Naive B cell (primary cell): ENCODE measurements around the gene BSN. TPM values are rescaled to one million over a fixed set of nuclear protein-coding genes. Genes with fewer than 3 reads are reported as not detected.

ENCODE experiments used
- ATAC-seq, 2 donors: fragments of 150-1000 bp; cut with Tn5 transposase; 2 replicates each; pipeline ENCODE4 v1.10.0; 2021; ENCODE audit warnings: low read depth in 2 of 2, mild to moderate bottlenecking in 2 of 2, moderate library complexity in 2 of 2
- DNase-seq: peaks from one replicate; pipeline ENCODE4 v3.0.0; 2022
- H3K27ac Mint-ChIP-seq, 6 donors: one replicate each; pipeline ENCODE4 v1.8.0; 2020 to 2022; ENCODE audit warnings: mild to moderate bottlenecking in 6 of 6, mixed read lengths in 6 of 6, moderate library complexity in 5 of 6, inconsistent platforms in 2 of 6
- H3K27me3 Mint-ChIP-seq, 3 donors: one replicate each; pipeline ENCODE4 v1.8.0; 2021 to 2022; ENCODE audit warnings: mixed read lengths in 3 of 3, mild to moderate bottlenecking in 1 of 3
- H3K36me3 Mint-ChIP-seq, 2 donors: one replicate each; pipeline ENCODE4 v1.8.0; 2020 to 2022; ENCODE audit warnings: mixed read lengths in 2 of 2, inconsistent platforms in 1 of 2, mild to moderate bottlenecking in 1 of 2
- H3K4me1 Mint-ChIP-seq, 3 donors: one replicate each; pipeline ENCODE4 v1.8.0; 2020 to 2022; ENCODE audit warnings: mixed read lengths in 3 of 3, inconsistent platforms in 1 of 3, mild to moderate bottlenecking in 1 of 3, moderate library complexity in 1 of 3
- H3K4me3 Mint-ChIP-seq, 8 donors: one replicate each; pipeline ENCODE4 v1.8.0; 2020 to 2022; ENCODE audit warnings: mild to moderate bottlenecking in 8 of 8, mixed read lengths in 8 of 8, moderate library complexity in 8 of 8, inconsistent platforms in 2 of 8
- H3K9me3 Mint-ChIP-seq, 7 donors: one replicate each; pipeline ENCODE4 v1.8.0; 2020 to 2022; ENCODE audit warnings: mixed read lengths in 7 of 7, mild to moderate bottlenecking in 5 of 7, inconsistent platforms in 2 of 7, moderate library complexity in 1 of 7
- polyA plus RNA-seq, 6 donors: library from polyadenylated mRNA; unstranded; fragments of 300-500 nt; fragmentation: Illumina TruSeq; gene quantifications; one replicate each; pipeline ENCODE4 v1.2.3, GENCODE V29; 2021; ENCODE audit warnings: low read depth in 6 of 6

The BSN gene
- polyA plus RNA-seq, 6 donors from 2014 or later, result not detected

GRCh38 chr3:49539659-49540560 lies 14.4 kb upstream of the BSN start:
- Mint-ChIP-seq H3K36me3 (no peaks in the 10 kb centered on the region), H3K27me3 (peaks cover 11 to 23% (median 15%) of the 10 kb centered on the region in 3 donors), H3K27ac (peak overlapping the region in 1 of 6 donors; percentile 42), H3K9me3 (no peaks in the 10 kb centered on the region), H3K4me3 (peak overlapping the region; percentile 78 to 91 (median 86)), H3K4me1 (peaks cover 5 to 13% (median 9%) of the 10 kb centered on the region in 3 donors)
- ATAC-seq (peak; percentile 89), DNase-seq (peak; percentile 88)

- no peaks in the 10 kb centered on the region for H3K36me3 Mint-ChIP-seq
- peak overlapping the region in 4 of 8 donors; percentile 18 to 61 (median 40) for H3K4me3 Mint-ChIP-seq
- H3K27me3 Mint-ChIP-seq, result peaks cover 57 to 78% (median 71%) of the 10 kb centered on the region in 3 donors
- peak overlapping the region in 1 of 6 donors; percentile 28 for H3K27ac Mint-ChIP-seq
- ATAC-seq, result no peak
- H3K4me1 Mint-ChIP-seq, result peaks cover 6 to 12% (median 9%) of the 10 kb centered on the region in 3 donors
- H3K9me3 Mint-ChIP-seq, result peaks cover 0 to 2% (median 0%) of the 10 kb centered on the region in 7 donors
- DNase-seq, result no peak
Measured at GRCh38 chr3:49552087-49552486, 2.2 kb upstream of the BSN start.

GRCh38 chr3:49553324-49553691 lies 969 bp upstream of the BSN start:
- Mint-ChIP-seq H3K27me3 (peaks cover 58 to 80% (median 72%) of the 10 kb centered on the region in 3 donors), H3K27ac (no peak overlapping the region), H3K4me1 (peaks cover 6 to 12% (median 9%) of the 10 kb centered on the region in 3 donors), H3K9me3 (peaks cover 0 to 2% (median 0%) of the 10 kb centered on the region in 7 donors), H3K4me3 (peak overlapping the region; percentile 48 to 93 (median 80)), H3K36me3 (no peaks in the 10 kb centered on the region)
- DNase-seq (no peak), ATAC-seq (no peak)

GRCh38 chr3:49554633-49555265 lies 472 bp downstream of the BSN start:
- ATAC-seq (peak; percentile 74 to 76), DNase-seq (no peak)
- Mint-ChIP-seq H3K27me3 (peaks cover 57 to 81% (median 71%) of the 10 kb centered on the region in 3 donors), H3K9me3 (peaks cover 0 to 7% (median 2%) of the 10 kb centered on the region in 7 donors), H3K36me3 (peaks cover 6 to 9% of the 10 kb centered on the region in 2 donors), H3K27ac (peak overlapping the region in 1 of 6 donors; percentile 50), H3K4me3 (peak overlapping the region; percentile 58 to 79 (median 70)), H3K4me1 (peaks cover 6 to 12% (median 9%) of the 10 kb centered on the region in 3 donors)

- Mint-ChIP-seq H3K4me1 (peaks cover 6 to 12% (median 9%) of the 10 kb centered on the region in 3 donors), H3K27ac (no peak overlapping the region), H3K4me3 (peak overlapping the region in 1 of 8 donors; percentile 42), H3K9me3 (peaks cover 0 to 7% (median 2%) of the 10 kb centered on the region in 7 donors), H3K27me3 (peaks cover 54 to 82% (median 65%) of the 10 kb centered on the region in 3 donors), H3K36me3 (peaks cover 7 to 10% of the 10 kb centered on the region in 2 donors)
- no peak for DNase-seq
- ATAC-seq, result no peak
Measured at GRCh38 chr3:49556500-49557275, 2.4 kb downstream of the BSN start.

- H3K4me3 Mint-ChIP-seq, result no peak overlapping the region
- H3K27me3 Mint-ChIP-seq, result peaks cover 17 to 40% (median 36%) of the 10 kb centered on the region in 3 donors
- peaks cover 0 to 7% (median 2%) of the 10 kb centered on the region in 7 donors for H3K9me3 Mint-ChIP-seq
- no peak overlapping the region for H3K27ac Mint-ChIP-seq
- H3K4me1 Mint-ChIP-seq, result no peaks in the 10 kb centered on the region
- ATAC-seq (no peak), DNase-seq (no peak)
- H3K36me3 Mint-ChIP-seq, result peaks cover 7 to 10% of the 10 kb centered on the region in 2 donors
Measured at GRCh38 chr3:49563040-49563578, 8.8 kb downstream of the BSN start.

GRCh38 chr3:49563766-49564165 lies 9.5 kb downstream of the BSN start:
- Mint-ChIP-seq H3K4me3 (no peak overlapping the region), H3K27me3 (peaks cover 15 to 34% (median 33%) of the 10 kb centered on the region in 3 donors), H3K9me3 (peaks cover 0 to 7% (median 2%) of the 10 kb centered on the region in 7 donors), H3K27ac (peak overlapping the region in 1 of 6 donors; percentile 66), H3K4me1 (no peaks in the 10 kb centered on the region), H3K36me3 (peaks cover 7 to 10% of the 10 kb centered on the region in 2 donors)
- ATAC-seq (no peak), DNase-seq (no peak)

- Mint-ChIP-seq H3K36me3 (no peaks in the 10 kb centered on the region), H3K4me1 (no peaks in the 10 kb centered on the region), H3K9me3 (no peaks in the 10 kb centered on the region), H3K27me3 (peaks cover 10 to 15% (median 15%) of the 10 kb centered on the region in 3 donors), H3K4me3 (no peak overlapping the region), H3K27ac (no peak overlapping the region)
- DNase-seq, result no peak
- no peak for ATAC-seq
Measured at GRCh38 chr3:49566312-49566711, 12.0 kb downstream of the BSN start.

- no peak for ATAC-seq
- peaks cover 7 to 12% (median 10%) of the 10 kb centered on the region in 3 donors for H3K27me3 Mint-ChIP-seq
- DNase-seq, result no peak
- no peaks in the 10 kb centered on the region for H3K36me3 Mint-ChIP-seq
- H3K4me3 Mint-ChIP-seq, result no peak overlapping the region
- no peak overlapping the region for H3K27ac Mint-ChIP-seq
- H3K9me3 Mint-ChIP-seq, result no peaks in the 10 kb centered on the region
- no peaks in the 10 kb centered on the region for H3K4me1 Mint-ChIP-seq
Measured at GRCh38 chr3:49567406-49567805, 13.1 kb downstream of the BSN start.

GRCh38 chr3:49568965-49569364 lies 14.7 kb downstream of the BSN start:
- Mint-ChIP-seq H3K4me3 (no peak overlapping the region), H3K9me3 (no peaks in the 10 kb centered on the region), H3K4me1 (no peaks in the 10 kb centered on the region), H3K36me3 (no peaks in the 10 kb centered on the region), H3K27me3 (peaks cover 1 to 6% (median 3%) of the 10 kb centered on the region in 3 donors), H3K27ac (no peak overlapping the region)
- ATAC-seq, result no peak
- no peak for DNase-seq

GRCh38 chr3:49570028-49570654 lies 15.9 kb downstream of the BSN start:
- H3K27me3 Mint-ChIP-seq, result peaks cover 0 to 6% (median 0%) of the 10 kb centered on the region in 3 donors

GRCh38 chr3:49582177-49582576 lies 27.9 kb downstream of the BSN start:
- Mint-ChIP-seq H3K36me3 (no peaks in the 10 kb centered on the region), H3K27me3 (peaks cover 4 to 23% (median 5%) of the 10 kb centered on the region in 3 donors), H3K9me3 (peaks cover 0 to 5% (median 0%) of the 10 kb centered on the region in 7 donors), H3K4me1 (no peaks in the 10 kb centered on the region), H3K4me3 (no peak overlapping the region), H3K27ac (no peak overlapping the region)
- no peak for DNase-seq
- no peak for ATAC-seq

More at GRCh38 chr3:49570028-49570654, 15.9 kb downstream of the BSN start:
- ATAC-seq (no peak), DNase-seq (no peak)
- H3K27ac Mint-ChIP-seq, result no peak overlapping the region
- H3K4me1 Mint-ChIP-seq, result no peaks in the 10 kb centered on the region
- H3K36me3 Mint-ChIP-seq, result no peaks in the 10 kb centered on the region
- no peak overlapping the region for H3K4me3 Mint-ChIP-seq
- H3K9me3 Mint-ChIP-seq, result no peaks in the 10 kb centered on the region
